IPS-18a (cell line): ENCODE results near the gene OTOG.

ENCODE experiments used
- H3K27ac ChIP-seq: one replicate; pipeline ENCODE4 v1.5.1; 2013; ENCODE audit warnings: low read length
- H3K27me3 ChIP-seq: one replicate; pipeline ENCODE4 v1.6.1; 2013; ENCODE audit warnings: mild to moderate bottlenecking, low read length; ENCODE audit not compliant: control insufficient read depth, insufficient read depth
- H3K36me3 ChIP-seq: one replicate; pipeline ENCODE4 v1.6.1; 2013; ENCODE audit warnings: low read depth, low read length; ENCODE audit not compliant: control insufficient read depth
- H3K4me1 ChIP-seq: one replicate; pipeline ENCODE4 v1.6.1; 2013; ENCODE audit warnings: low read depth, low read length; ENCODE audit not compliant: control insufficient read depth
- H3K4me3 ChIP-seq: one replicate; pipeline ENCODE4 v1.5.1; 2013; ENCODE audit warnings: low read length
- H3K9ac ChIP-seq: one replicate; pipeline ENCODE4 v1.6.1; 2013; ENCODE audit warnings: mild to moderate bottlenecking, low read length, moderate library complexity
- H3K9me3 ChIP-seq: one replicate; pipeline ENCODE4 v1.6.1; 2013; ENCODE audit warnings: low read depth, low read length; ENCODE audit not compliant: control insufficient read depth

OTOG gene

GRCh38 chr11:17554487-17554886 is 7.4 kb downstream of the OTOG start:
- Histone ChIP-seq H3K9ac (no peak overlapping the region), H3K36me3 (no peaks in the 10 kb centered on the region), H3K4me1 (no peaks in the 10 kb centered on the region), H3K27me3 (no peaks in the 10 kb centered on the region), H3K27ac (no peak overlapping the region), H3K4me3 (no peak overlapping the region), H3K9me3 (no peaks in the 10 kb centered on the region)

- Histone ChIP-seq H3K27me3 (no peaks in the 10 kb centered on the region), H3K4me3 (no peak overlapping the region), H3K9me3 (no peaks in the 10 kb centered on the region), H3K27ac (no peak overlapping the region), H3K4me1 (no peaks in the 10 kb centered on the region), H3K36me3 (no peaks in the 10 kb centered on the region), H3K9ac (no peak overlapping the region)
Observed at GRCh38 chr11:17556999-17557398, 9.9 kb downstream of the OTOG start.

- no peaks in the 10 kb centered on the region for H3K27me3 ChIP-seq
Observed at GRCh38 chr11:17558025-17558780, 11.1 kb downstream of the OTOG start.

GRCh38 chr11:17558916-17559315 is 11.9 kb downstream of the OTOG start:
- no peak overlapping the region for H3K27ac ChIP-seq
- H3K4me3 ChIP-seq: no peak overlapping the region
- no peaks in the 10 kb centered on the region for H3K27me3 ChIP-seq
- H3K9ac ChIP-seq: no peak overlapping the region
- no peaks in the 10 kb centered on the region for H3K36me3 ChIP-seq
- no peaks in the 10 kb centered on the region for H3K9me3 ChIP-seq
- H3K4me1 ChIP-seq: no peaks in the 10 kb centered on the region

More at GRCh38 chr11:17558025-17558780, 11.1 kb downstream of the OTOG start:
- Histone ChIP-seq H3K9ac (no peak overlapping the region), H3K9me3 (no peaks in the 10 kb centered on the region), H3K36me3 (no peaks in the 10 kb centered on the region), H3K4me1 (no peaks in the 10 kb centered on the region), H3K4me3 (no peak overlapping the region), H3K27ac (no peak overlapping the region)

- Histone ChIP-seq H3K27ac (no peak overlapping the region), H3K36me3 (no peaks in the 10 kb centered on the region), H3K9me3 (no peaks in the 10 kb centered on the region), H3K27me3 (no peaks in the 10 kb centered on the region), H3K9ac (no peak overlapping the region), H3K4me3 (no peak overlapping the region), H3K4me1 (no peaks in the 10 kb centered on the region)
Observed at GRCh38 chr11:17559341-17560087, 12.5 kb downstream of the OTOG start.

GRCh38 chr11:17560281-17561110 is 13.4 kb downstream of the OTOG start:
- Histone ChIP-seq H3K27ac (no peak overlapping the region), H3K36me3 (no peaks in the 10 kb centered on the region), H3K4me1 (no peaks in the 10 kb centered on the region), H3K9ac (no peak overlapping the region), H3K27me3 (no peaks in the 10 kb centered on the region), H3K4me3 (no peak overlapping the region), H3K9me3 (no peaks in the 10 kb centered on the region)

GRCh38 chr11:17561111-17561415 is 14.0 kb downstream of the OTOG start:
- Histone ChIP-seq H3K4me3 (no peak overlapping the region), H3K27me3 (no peaks in the 10 kb centered on the region), H3K27ac (no peak overlapping the region), H3K4me1 (no peaks in the 10 kb centered on the region), H3K9me3 (no peaks in the 10 kb centered on the region), H3K9ac (no peak overlapping the region), H3K36me3 (no peaks in the 10 kb centered on the region)

- H3K36me3 ChIP-seq: no peaks in the 10 kb centered on the region
- no peak overlapping the region for H3K9ac ChIP-seq
- no peak overlapping the region for H3K4me3 ChIP-seq
Observed at GRCh38 chr11:17561526-17561925, 14.5 kb downstream of the OTOG start.

GRCh38 chr11:17563231-17563646 is 16.2 kb downstream of the OTOG start:
- no peak overlapping the region for H3K27ac ChIP-seq

More at GRCh38 chr11:17561526-17561925, 14.5 kb downstream of the OTOG start:
- no peaks in the 10 kb centered on the region for H3K27me3 ChIP-seq
- no peaks in the 10 kb centered on the region for H3K4me1 ChIP-seq
- no peaks in the 10 kb centered on the region for H3K9me3 ChIP-seq
- no peak overlapping the region for H3K27ac ChIP-seq

GRCh38 chr11:17563961-17564686 is 17.1 kb downstream of the OTOG start:
- Histone ChIP-seq H3K9ac (no peak overlapping the region), H3K27ac (no peak overlapping the region), H3K27me3 (no peaks in the 10 kb centered on the region), H3K4me3 (no peak overlapping the region), H3K4me1 (no peaks in the 10 kb centered on the region), H3K36me3 (no peaks in the 10 kb centered on the region), H3K9me3 (no peaks in the 10 kb centered on the region)

More at GRCh38 chr11:17563231-17563646, 16.2 kb downstream of the OTOG start:
- Histone ChIP-seq H3K9me3 (no peaks in the 10 kb centered on the region), H3K4me3 (no peak overlapping the region), H3K36me3 (no peaks in the 10 kb centered on the region), H3K27me3 (no peaks in the 10 kb centered on the region), H3K4me1 (no peaks in the 10 kb centered on the region), H3K9ac (no peak overlapping the region)

- no peaks in the 10 kb centered on the region for H3K4me1 ChIP-seq
- H3K4me3 ChIP-seq: no peak overlapping the region
- H3K27me3 ChIP-seq: no peaks in the 10 kb centered on the region
- H3K27ac ChIP-seq: no peak overlapping the region
- H3K9ac ChIP-seq: no peak overlapping the region
- no peaks in the 10 kb centered on the region for H3K9me3 ChIP-seq
- H3K36me3 ChIP-seq: no peaks in the 10 kb centered on the region
Observed at GRCh38 chr11:17564687-17565042, 17.6 kb downstream of the OTOG start.
